Body of pancreas (tissue), 4 donors: ENCODE data around the gene PROB1. TPM values are rescaled to one million over a fixed set of nuclear protein-coding genes. Genes with fewer than 3 reads are reported as not detected.
A peak's percentile ranks its signal among the peaks of the same experiment; 100 is the strongest.

Experiments
- ATAC-seq: fragments of 150-250 bp; one replicate; pipeline ENCODE4 v1.9.1; 2016
- DNase-seq, 4 donors: peaks; one replicate each; pipeline ENCODE4 v3.0.0-alpha.2; 2019
- H3K27ac ChIP-seq, 4 donors: fragments of 200-600 bp; sonication (generic); 1 replicate in 3 of 4; 2 replicates in 1 of 4; pipeline versions ENCODE4 v1.5.1 to v1.6.1; 2016 to 2019; ENCODE audit warnings: mild to moderate bottlenecking in 1 of 4, mixed read lengths in 1 of 4, moderate library complexity in 1 of 4
- H3K27me3 ChIP-seq, 2 donors: fragments of 200-600 bp; sonication (generic); one replicate each; pipeline ENCODE4 v1.6.0; 2016; ENCODE audit warnings: mild to moderate bottlenecking in 1 of 2
- H3K36me3 ChIP-seq, 2 donors: fragments of 200-600 bp; sonication (generic); replicated peaks in 1 of 2; 2 replicates each; pipeline ENCODE4 v1.5.1; 2016; ENCODE audit warnings: low read depth in 2 of 2; ENCODE audit not compliant: insufficient read depth in 1 of 2
- H3K4me1 ChIP-seq: fragments of 200-600 bp; sonication (generic); one replicate; pipeline ENCODE4 v1.6.0; 2016
- H3K4me3 ChIP-seq, 2 donors: fragments of 200-600 bp; sonication (generic); 1 replicate in 1 of 2; 2 replicates in 1 of 2; pipeline ENCODE4 v1.5.1; 2016 to 2019
- H3K9me3 ChIP-seq, 3 donors: fragments of 200-600 bp; sonication (generic); 1 replicate in 2 of 3; 2 replicates in 1 of 3; pipeline ENCODE4 v1.5.1; 2016
- POLR2A ChIP-seq, 3 donors: fragments of 450-650 bp; IDR thresholded peaks; one replicate each; pipeline ENCODE4 v1.6.1; 2016; ENCODE audit warnings: antibody characterized with exemption in 3 of 3, mild to moderate bottlenecking in 2 of 3
- WGBS, 2 donors: methylation state at CpG; one replicate each; pipeline ENCODE4 v1.1.5; 2017; 5-methylcytosine and 5-hydroxymethylcytosine counted together
- intact Hi-C: fragments of 100-400 bp; cut with DNase I; formaldehyde crosslinking; loops from one replicate; pipeline ENCODE4 v1.15.1; 2023
- total RNA-seq, 2 donors: library from RNA; depleted of rRNA; stranded (reverse); fragments of >200 nt; gene quantifications; one replicate each; pipeline ENCODE4 v1.1.0, GENCODE V29; 2016
- TF ChIP-seq, protein P1 (sequence below), 7 experiments: fragments of 450-650 bp in 4 of 7; fragments of 200-600 bp in 3 of 7; sonication (generic) in 3 of 7; IDR thresholded peaks; one replicate each; pipeline ENCODE4 v1.5.1; 2016 to 2019; ENCODE audit warnings: antibody characterized with exemption in 7 of 7

The PROB1 gene
- total RNA-seq, 2 donors from 2014 or later = 0.52 to 1.3 TPM

DNA sequence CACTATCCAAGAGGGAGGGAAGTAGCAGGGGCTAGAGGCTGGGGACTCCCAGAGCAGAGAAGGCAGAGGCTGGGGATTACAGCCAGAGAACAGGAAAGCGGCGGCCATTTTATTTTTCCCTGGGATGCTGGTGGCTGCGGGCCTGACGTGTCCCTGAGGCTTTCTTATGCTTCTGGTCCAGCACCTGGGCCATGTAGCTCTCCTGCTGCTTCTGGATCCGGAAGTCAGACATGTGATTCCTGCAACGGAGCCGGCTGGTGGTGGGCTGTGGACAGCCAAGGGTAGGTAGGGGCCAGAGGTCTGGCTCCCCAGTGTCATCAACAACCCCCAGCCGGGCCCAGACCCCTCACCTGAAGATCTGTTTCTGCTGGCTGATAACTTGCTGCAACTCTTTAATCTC, 1.8 kb upstream of the PROB1 start:
- ATAC-seq (no peak), DNase-seq (no peak)
- no peak overlapping the region for H3K27ac ChIP-seq
- intact Hi-C loops = no loop called here
- peaks cover 0 to 11% of the 10 kb centered on the region in 2 donors for H3K27me3 ChIP-seq
- WGBS, 2 donors = 79 to 91% methylated on average over 6 to 8 of the region's 8 CpGs
- no peak overlapping the region for H3K4me3 ChIP-seq
- H3K9me3 ChIP-seq = no peaks in the 10 kb centered on the region
- H3K4me1 ChIP-seq = peaks cover 30% of the 10 kb centered on the region
- no peaks in the 10 kb centered on the region for H3K36me3 ChIP-seq
- TF ChIP-seq, protein P1, sequence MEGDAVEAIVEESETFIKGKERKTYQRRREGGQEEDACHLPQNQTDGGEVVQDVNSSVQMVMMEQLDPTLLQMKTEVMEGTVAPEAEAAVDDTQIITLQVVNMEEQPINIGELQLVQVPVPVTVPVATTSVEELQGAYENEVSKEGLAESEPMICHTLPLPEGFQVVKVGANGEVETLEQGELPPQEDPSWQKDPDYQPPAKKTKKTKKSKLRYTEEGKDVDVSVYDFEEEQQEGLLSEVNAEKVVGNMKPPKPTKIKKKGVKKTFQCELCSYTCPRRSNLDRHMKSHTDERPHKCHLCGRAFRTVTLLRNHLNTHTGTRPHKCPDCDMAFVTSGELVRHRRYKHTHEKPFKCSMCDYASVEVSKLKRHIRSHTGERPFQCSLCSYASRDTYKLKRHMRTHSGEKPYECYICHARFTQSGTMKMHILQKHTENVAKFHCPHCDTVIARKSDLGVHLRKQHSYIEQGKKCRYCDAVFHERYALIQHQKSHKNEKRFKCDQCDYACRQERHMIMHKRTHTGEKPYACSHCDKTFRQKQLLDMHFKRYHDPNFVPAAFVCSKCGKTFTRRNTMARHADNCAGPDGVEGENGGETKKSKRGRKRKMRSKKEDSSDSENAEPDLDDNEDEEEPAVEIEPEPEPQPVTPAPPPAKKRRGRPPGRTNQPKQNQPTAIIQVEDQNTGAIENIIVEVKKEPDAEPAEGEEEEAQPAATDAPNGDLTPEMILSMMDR (IDR thresholded peaks at IDR 0.05) = no peak
- TF ChIP-seq POLR2A (IDR thresholded peaks at IDR 0.05) = no peak

DNA sequence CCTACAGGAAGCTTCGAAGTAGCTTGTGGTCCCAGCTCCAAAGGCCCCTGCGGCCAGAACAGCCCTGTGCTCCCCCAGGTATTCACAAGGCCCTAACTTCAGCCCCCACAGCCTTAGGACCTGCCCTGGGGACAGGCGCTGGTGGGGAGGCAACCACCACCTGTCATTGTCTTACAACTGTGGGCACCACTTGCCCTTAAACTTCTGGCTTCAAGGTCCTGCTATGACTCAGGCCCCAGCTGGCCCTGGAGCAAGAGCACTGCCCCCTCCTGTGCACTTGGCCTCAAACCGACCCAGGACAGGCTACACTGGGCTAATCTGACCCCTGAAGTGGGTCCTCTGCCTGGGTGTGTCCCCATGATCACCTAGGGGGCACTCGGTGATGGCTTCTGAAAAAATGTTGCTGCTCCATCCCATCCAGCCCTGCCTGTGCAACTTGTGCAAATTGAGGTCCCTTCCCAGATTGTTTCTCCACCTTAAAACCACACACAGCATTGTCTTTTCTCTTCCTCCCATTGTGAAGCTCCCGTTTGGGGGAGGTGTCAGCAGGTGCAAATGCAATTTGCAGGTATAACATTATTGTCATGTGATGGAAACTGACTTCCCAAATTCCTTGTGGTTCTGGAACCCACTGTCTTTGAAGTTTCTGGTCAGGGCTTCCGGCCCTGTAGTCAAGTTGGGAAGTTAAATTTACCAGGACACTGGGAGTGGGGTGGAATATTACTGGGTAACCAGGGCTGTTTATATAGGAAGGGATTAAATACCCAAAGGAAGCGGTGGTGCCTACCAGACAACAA, 1.1 kb upstream of the PROB1 start:
- intact Hi-C loops = no loop called here
- H3K36me3 ChIP-seq = no peaks in the 10 kb centered on the region
- H3K9me3 ChIP-seq = no peaks in the 10 kb centered on the region
- H3K27me3 ChIP-seq = peaks cover 0 to 11% of the 10 kb centered on the region in 2 donors
- peaks cover 30% of the 10 kb centered on the region for H3K4me1 ChIP-seq
- no peak overlapping the region for H3K4me3 ChIP-seq
- 83 to 91% methylated on average over 5 to 7 of the region's 8 CpGs for WGBS, 2 donors
- DNase-seq (no peak), ATAC-seq (no peak)
- no peak for TF ChIP-seq POLR2A (IDR thresholded peaks at IDR 0.05)
- TF ChIP-seq, protein P1 (IDR thresholded peaks at IDR 0.05) = no peak
- H3K27ac ChIP-seq = no peak overlapping the region

DNA sequence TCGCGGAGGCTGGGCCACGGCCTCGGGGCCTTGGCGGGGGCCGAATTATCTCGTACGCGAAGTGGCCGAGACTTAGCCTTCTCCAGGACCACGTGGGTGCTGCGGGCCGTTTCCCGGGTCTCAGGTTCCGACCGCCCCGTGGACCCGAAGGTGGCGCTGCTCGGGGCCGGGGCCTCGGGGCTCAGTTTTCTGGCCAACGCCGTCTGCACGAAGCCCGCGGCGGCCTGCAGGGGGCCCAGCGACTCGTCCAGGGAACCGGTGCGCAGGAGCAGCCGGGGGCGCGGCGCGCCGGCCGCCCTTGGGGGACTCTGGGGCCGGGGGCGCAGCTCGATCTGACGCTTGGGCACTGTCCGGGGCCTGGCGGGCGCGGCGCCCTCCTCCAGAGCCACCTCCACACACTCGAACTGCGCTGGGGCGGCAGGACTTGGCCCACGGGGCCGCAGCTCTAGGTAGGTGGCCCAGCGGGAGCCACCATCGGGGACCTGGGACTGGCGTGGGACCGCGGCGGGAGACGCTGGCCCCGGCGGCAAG, 716 bp downstream of the PROB1 start:
- no peak for TF ChIP-seq POLR2A (IDR thresholded peaks at IDR 0.05)
- TF ChIP-seq, protein P1 (IDR thresholded peaks at IDR 0.05) = peak in 2 of 7 experiments; percentile 27 to 43
- no peak overlapping the region for H3K27ac ChIP-seq
- H3K36me3 ChIP-seq = no peaks in the 10 kb centered on the region
- peaks cover 30% of the 10 kb centered on the region for H3K4me1 ChIP-seq
- DNase-seq (peak in 1 of 4 donors; percentile 50), ATAC-seq (peak; percentile 30)
- WGBS, 2 donors = 5 to 12% methylated on average over 10 to 20 of the region's 62 CpGs
- no peaks in the 10 kb centered on the region for H3K9me3 ChIP-seq
- peaks cover 0 to 11% of the 10 kb centered on the region in 2 donors for H3K27me3 ChIP-seq
- H3K4me3 ChIP-seq = no peak overlapping the region
- intact Hi-C loops = no loop called here

DNA sequence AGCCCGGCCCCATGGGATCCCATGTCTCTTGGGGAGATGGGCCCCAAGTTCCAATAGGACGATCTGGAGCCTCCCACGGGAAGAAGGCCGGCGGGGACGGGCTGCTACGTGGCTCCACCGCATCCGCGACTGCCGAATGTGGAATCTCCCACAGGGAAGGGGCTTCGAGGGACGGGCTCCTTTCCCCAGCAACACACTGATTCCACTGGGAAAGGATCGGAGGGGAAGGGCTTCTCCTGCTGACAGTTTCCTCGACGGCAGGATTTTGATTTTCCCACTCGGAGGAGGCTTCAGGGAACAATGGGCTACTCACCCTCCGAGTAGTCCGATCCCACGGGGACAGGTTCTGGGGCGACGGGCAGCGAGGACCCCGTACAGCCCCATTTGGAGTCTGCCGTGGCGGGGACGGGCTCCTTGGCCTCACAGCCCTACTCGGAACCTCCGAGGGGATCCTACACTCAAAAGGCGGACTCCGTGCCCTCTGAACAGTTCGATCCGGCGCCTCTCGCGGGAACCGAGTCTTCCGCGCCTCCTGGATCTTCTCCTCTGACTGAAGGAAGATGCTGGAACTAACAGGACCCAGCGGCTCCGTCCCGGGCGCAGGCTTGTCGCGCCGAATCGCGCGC, 1.3 kb downstream of the PROB1 start:
- Histone ChIP-seq H3K27ac (no peak overlapping the region), H3K4me3 (no peak overlapping the region), H3K9me3 (no peaks in the 10 kb centered on the region), H3K36me3 (no peaks in the 10 kb centered on the region), H3K27me3 (peaks cover 0 to 11% of the 10 kb centered on the region in 2 donors), H3K4me1 (peaks cover 30% of the 10 kb centered on the region)
- WGBS, 2 donors = 7 to 13% methylated on average over 20 to 49 of the region's 49 CpGs
- ATAC-seq (no peak), DNase-seq (no peak)
- intact Hi-C loops = no loop called here
- TF ChIP-seq, protein P1 (IDR thresholded peaks at IDR 0.05) = no peak
- no peak for TF ChIP-seq POLR2A (IDR thresholded peaks at IDR 0.05)
